ENCODE results near the gene RNF26.

The RNF26 gene

GRCh38 chr11:119334174-119334930, at the start of gene RNF26:
RNF26 (plus strand) TSS chr11:119334527; CDS start chr11:119335123, 596 bp downstream.
- peaks cover 16% of the 10 kb centered on the region for H3K36me3 Mint-ChIP-seq (ENCODE audit: low read depth)
- H3K4me3 Mint-ChIP-seq: peak within 1 kb of the TSS; percentile 97
- H3K4me1 Mint-ChIP-seq (ENCODE audit: low read depth): peaks cover 43% of the 10 kb centered on the region
- no peaks in the 10 kb centered on the region for H3K9me3 Mint-ChIP-seq
- H3K27me3 Mint-ChIP-seq: peaks cover 9% of the 10 kb centered on the region
- peak within 1 kb of the TSS; percentile 98 for H3K27ac Mint-ChIP-seq

- no peaks in the 10 kb centered on the region for H3K27me3 Mint-ChIP-seq
- H3K9me3 Mint-ChIP-seq: no peaks in the 10 kb centered on the region
- peaks cover 43% of the 10 kb centered on the region for H3K36me3 Mint-ChIP-seq (ENCODE audit: low read depth)
- H3K4me3 Mint-ChIP-seq: no peak overlapping the region
- H3K27ac Mint-ChIP-seq: no peak overlapping the region
- peaks cover 25% of the 10 kb centered on the region for H3K4me1 Mint-ChIP-seq (ENCODE audit: low read depth)
Measured at GRCh38 chr11:119285431-119285830, 48.9 kb upstream of the RNF26 start.

GRCh38 chr11:119288219-119288618, 46.1 kb upstream of the RNF26 start:
- Mint-ChIP-seq H3K27ac (no peak overlapping the region), H3K27me3 (no peaks in the 10 kb centered on the region), H3K4me1 (ENCODE audit: low read depth) (peaks cover 13% of the 10 kb centered on the region), H3K9me3 (no peaks in the 10 kb centered on the region), H3K4me3 (no peak overlapping the region), H3K36me3 (ENCODE audit: low read depth) (peaks cover 54% of the 10 kb centered on the region)

- Mint-ChIP-seq H3K27ac (no peak overlapping the region), H3K4me1 (ENCODE audit: low read depth) (no peaks in the 10 kb centered on the region), H3K36me3 (ENCODE audit: low read depth) (peaks cover 43% of the 10 kb centered on the region), H3K4me3 (no peak overlapping the region), H3K27me3 (no peaks in the 10 kb centered on the region), H3K9me3 (no peaks in the 10 kb centered on the region)
Measured at GRCh38 chr11:119290894-119291497, 43.3 kb upstream of the RNF26 start.

- no peak overlapping the region for H3K4me3 Mint-ChIP-seq
- H3K9me3 Mint-ChIP-seq: no peaks in the 10 kb centered on the region
- H3K27ac Mint-ChIP-seq: no peak overlapping the region
- peaks cover 36% of the 10 kb centered on the region for H3K36me3 Mint-ChIP-seq (ENCODE audit: low read depth)
- no peaks in the 10 kb centered on the region for H3K27me3 Mint-ChIP-seq
- H3K4me1 Mint-ChIP-seq (ENCODE audit: low read depth): no peaks in the 10 kb centered on the region
Measured at GRCh38 chr11:119293461-119293860, 40.9 kb upstream of the RNF26 start.

- H3K4me1 Mint-ChIP-seq (ENCODE audit: low read depth): no peaks in the 10 kb centered on the region
- no peaks in the 10 kb centered on the region for H3K27me3 Mint-ChIP-seq
- H3K9me3 Mint-ChIP-seq: no peaks in the 10 kb centered on the region
- H3K27ac Mint-ChIP-seq: no peak overlapping the region
- H3K36me3 Mint-ChIP-seq (ENCODE audit: low read depth): peaks cover 53% of the 10 kb centered on the region
- no peak overlapping the region for H3K4me3 Mint-ChIP-seq
Measured at GRCh38 chr11:119295178-119295577, 39.1 kb upstream of the RNF26 start.

- no peaks in the 10 kb centered on the region for H3K4me1 Mint-ChIP-seq (ENCODE audit: low read depth)
- no peaks in the 10 kb centered on the region for H3K27me3 Mint-ChIP-seq
- H3K27ac Mint-ChIP-seq: no peak overlapping the region
- H3K36me3 Mint-ChIP-seq (ENCODE audit: low read depth): peaks cover 59% of the 10 kb centered on the region
- H3K4me3 Mint-ChIP-seq: no peak overlapping the region
- H3K9me3 Mint-ChIP-seq: no peaks in the 10 kb centered on the region
Measured at GRCh38 chr11:119297938-119298337, 36.4 kb upstream of the RNF26 start.

GRCh38 chr11:119298726-119299125, 35.6 kb upstream of the RNF26 start:
- H3K27me3 Mint-ChIP-seq: no peaks in the 10 kb centered on the region
- H3K4me3 Mint-ChIP-seq: no peak overlapping the region
- no peaks in the 10 kb centered on the region for H3K9me3 Mint-ChIP-seq
- peaks cover 64% of the 10 kb centered on the region for H3K36me3 Mint-ChIP-seq (ENCODE audit: low read depth)
- no peaks in the 10 kb centered on the region for H3K4me1 Mint-ChIP-seq (ENCODE audit: low read depth)
- H3K27ac Mint-ChIP-seq: no peak overlapping the region

- Mint-ChIP-seq H3K4me1 (ENCODE audit: low read depth) (no peaks in the 10 kb centered on the region), H3K36me3 (ENCODE audit: low read depth) (peaks cover 69% of the 10 kb centered on the region), H3K27ac (no peak overlapping the region), H3K27me3 (no peaks in the 10 kb centered on the region), H3K4me3 (no peak overlapping the region), H3K9me3 (no peaks in the 10 kb centered on the region)
Measured at GRCh38 chr11:119299416-119299815, 34.9 kb upstream of the RNF26 start.

- Mint-ChIP-seq H3K27ac (no peak overlapping the region), H3K4me1 (ENCODE audit: low read depth) (peaks cover 8% of the 10 kb centered on the region), H3K36me3 (ENCODE audit: low read depth) (peaks cover 77% of the 10 kb centered on the region), H3K9me3 (no peaks in the 10 kb centered on the region), H3K4me3 (no peak overlapping the region), H3K27me3 (no peaks in the 10 kb centered on the region)
Measured at GRCh38 chr11:119300198-119300964, 33.9 kb upstream of the RNF26 start.

- H3K9me3 Mint-ChIP-seq: no peaks in the 10 kb centered on the region
- no peaks in the 10 kb centered on the region for H3K27me3 Mint-ChIP-seq
- peaks cover 71% of the 10 kb centered on the region for H3K36me3 Mint-ChIP-seq (ENCODE audit: low read depth)
- H3K4me3 Mint-ChIP-seq: no peak overlapping the region
- H3K27ac Mint-ChIP-seq: peak overlapping the region; percentile 23
- H3K4me1 Mint-ChIP-seq (ENCODE audit: low read depth): peaks cover 31% of the 10 kb centered on the region
Measured at GRCh38 chr11:119303227-119303718, 31.1 kb upstream of the RNF26 start.

GRCh38 chr11:119305556-119306372, 28.6 kb upstream of the RNF26 start:
- Mint-ChIP-seq H3K4me1 (ENCODE audit: low read depth) (peaks cover 31% of the 10 kb centered on the region), H3K27me3 (no peaks in the 10 kb centered on the region), H3K36me3 (ENCODE audit: low read depth) (peaks cover 48% of the 10 kb centered on the region), H3K4me3 (peak overlapping the region; percentile 58), H3K9me3 (no peaks in the 10 kb centered on the region), H3K27ac (peak overlapping the region; percentile 97)

- Mint-ChIP-seq H3K4me1 (ENCODE audit: low read depth) (peaks cover 31% of the 10 kb centered on the region), H3K36me3 (ENCODE audit: low read depth) (peaks cover 41% of the 10 kb centered on the region), H3K9me3 (no peaks in the 10 kb centered on the region), H3K27ac (peak overlapping the region; percentile 97), H3K4me3 (peak overlapping the region; percentile 58), H3K27me3 (no peaks in the 10 kb centered on the region)
Measured at GRCh38 chr11:119306373-119306890, 27.9 kb upstream of the RNF26 start.

- Mint-ChIP-seq H3K27me3 (no peaks in the 10 kb centered on the region), H3K9me3 (no peaks in the 10 kb centered on the region), H3K4me1 (ENCODE audit: low read depth) (peaks cover 31% of the 10 kb centered on the region), H3K4me3 (no peak overlapping the region), H3K36me3 (ENCODE audit: low read depth) (peaks cover 36% of the 10 kb centered on the region), H3K27ac (peak overlapping the region; percentile 97)
Measured at GRCh38 chr11:119307219-119307618, 27.1 kb upstream of the RNF26 start.

Data from stimulated activated naive CD8-positive, alpha-beta T cell treated with anti-CD3 and anti-CD28 coated beads, Interleukin-15, Interleukin-2, amounts not matched to agents 100 ng/mL and 50 ng/mL, for 24 hours (primary cell).